COR-L47 (cell line): ENCODE data around the gene MTUS2.
"Not testable (repeated sequence)": the region's sequence is repeated elsewhere in the genome, so short reads cannot be mapped to it uniquely, and the experiment has no call there.

Experiments
- DNase-seq: peaks from one replicate; lab custom pipeline; 2025; lab: John Stamatoyannopoulos, UW

MTUS2 gene

DNA sequence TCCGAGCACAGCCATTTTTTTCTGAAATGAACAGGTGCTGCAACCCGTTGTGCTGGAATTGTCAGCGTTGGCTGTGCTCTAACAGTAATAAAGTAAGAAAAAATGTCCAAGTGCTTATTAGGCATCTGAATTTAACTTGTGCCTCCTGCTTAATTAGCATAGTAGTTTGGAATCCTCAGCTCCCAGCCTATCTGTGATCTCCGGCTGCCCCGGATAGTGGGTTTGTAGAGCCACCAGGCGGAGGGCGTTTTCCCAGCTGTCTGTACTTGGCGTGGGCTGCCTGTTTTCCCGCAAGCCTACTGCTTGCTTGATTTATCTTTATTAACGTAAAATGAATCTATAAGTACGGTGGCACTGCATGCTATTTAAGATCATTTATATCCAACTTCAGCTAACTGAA is 137.9 kb downstream of the MTUS2 start:
- DNase-seq, result no peak

DNA sequence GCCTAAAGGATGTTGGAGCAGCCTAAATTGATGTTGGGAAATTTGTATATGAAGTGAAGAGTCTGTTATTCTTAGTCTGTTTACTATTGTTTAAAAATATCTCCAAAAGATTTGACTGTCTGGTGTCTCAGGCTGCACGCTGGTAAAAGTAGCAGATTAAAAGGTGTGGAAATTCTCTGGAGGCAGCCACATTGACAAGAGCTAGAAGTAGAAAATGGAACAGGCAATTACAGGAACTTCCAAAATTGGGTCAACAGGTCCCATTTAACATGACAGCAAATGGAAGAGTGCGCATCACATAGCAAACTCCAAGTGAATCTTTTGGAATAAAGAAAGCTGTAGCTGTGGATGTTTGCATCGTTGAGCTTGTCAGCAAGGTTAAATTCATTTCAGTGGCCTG is 138.3 kb downstream of the MTUS2 start:
- DNase-seq, result no peak

- no peak for DNase-seq
Measured at GRCh38 chr13:28964052-28964451, 143.9 kb downstream of the MTUS2 start.

DNA sequence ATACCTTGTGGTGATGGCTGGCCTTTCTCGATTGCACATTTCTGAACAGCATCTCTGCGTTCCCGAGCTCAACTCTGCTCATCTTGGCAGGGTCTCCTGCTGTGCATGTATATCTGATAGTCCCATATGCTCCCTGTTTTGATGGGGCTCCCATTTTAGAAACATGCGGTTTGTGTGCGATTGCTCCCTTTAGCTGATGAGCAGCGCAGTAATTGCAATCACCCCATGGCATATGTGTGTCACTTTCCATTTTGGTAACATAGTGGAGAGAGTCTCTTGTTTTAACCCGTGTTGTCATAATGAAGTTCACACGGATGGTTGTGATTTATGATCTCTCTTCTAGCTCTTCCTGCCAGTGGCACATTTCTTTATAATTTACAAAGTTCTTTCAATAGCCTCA is 144.7 kb downstream of the MTUS2 start:
- no peak for DNase-seq

GRCh38 chr13:28967029-28967915 is 147.1 kb downstream of the MTUS2 start:
- no peak for DNase-seq

GRCh38 chr13:28976195-28976594 is 156.1 kb downstream of the MTUS2 start:
- no peak for DNase-seq

DNA sequence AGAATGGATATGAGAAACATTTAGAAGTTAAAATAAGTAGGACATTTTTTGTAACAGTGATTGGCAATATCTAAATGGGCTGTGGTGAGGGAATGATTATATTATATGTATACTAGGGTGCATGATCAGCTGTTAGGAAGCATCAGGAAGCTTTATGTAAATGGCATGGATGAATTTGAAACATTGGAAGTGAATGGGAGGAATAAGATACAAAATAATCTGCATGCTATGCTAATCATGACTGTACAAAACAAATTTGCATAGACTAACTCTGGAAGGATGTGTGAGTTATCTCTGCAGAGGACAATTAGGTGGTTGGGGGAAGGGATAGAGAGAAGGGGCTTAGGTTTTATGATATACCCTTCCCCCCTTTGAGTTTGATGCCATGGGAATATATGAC is 156.5 kb downstream of the MTUS2 start:
- no peak for DNase-seq

GRCh38 chr13:28978574-28978973 is 158.4 kb downstream of the MTUS2 start:
- no peak for DNase-seq

- no peak for DNase-seq
Measured at GRCh38 chr13:28981530-28981929, 161.4 kb downstream of the MTUS2 start.

DNA sequence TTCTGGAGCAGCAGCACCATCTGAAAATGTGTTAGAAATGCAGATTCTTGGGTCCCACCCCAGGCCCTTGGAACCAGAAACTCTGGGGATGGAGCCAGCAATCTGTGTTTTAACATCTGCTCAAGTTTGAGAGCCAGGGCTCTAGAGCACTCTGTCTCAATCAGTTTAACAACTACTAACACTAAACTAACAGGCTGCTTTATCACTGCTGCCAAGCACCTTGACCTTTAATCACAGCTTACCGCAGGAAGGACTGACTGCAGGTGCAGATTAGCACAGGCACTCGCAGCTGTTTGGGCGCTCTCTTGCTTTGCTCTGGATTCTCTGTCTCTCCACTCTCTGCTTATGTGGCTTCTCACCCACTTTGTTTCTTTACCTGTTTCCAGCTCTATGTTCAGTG is 163.5 kb downstream of the MTUS2 start:
- no peak for DNase-seq

DNA sequence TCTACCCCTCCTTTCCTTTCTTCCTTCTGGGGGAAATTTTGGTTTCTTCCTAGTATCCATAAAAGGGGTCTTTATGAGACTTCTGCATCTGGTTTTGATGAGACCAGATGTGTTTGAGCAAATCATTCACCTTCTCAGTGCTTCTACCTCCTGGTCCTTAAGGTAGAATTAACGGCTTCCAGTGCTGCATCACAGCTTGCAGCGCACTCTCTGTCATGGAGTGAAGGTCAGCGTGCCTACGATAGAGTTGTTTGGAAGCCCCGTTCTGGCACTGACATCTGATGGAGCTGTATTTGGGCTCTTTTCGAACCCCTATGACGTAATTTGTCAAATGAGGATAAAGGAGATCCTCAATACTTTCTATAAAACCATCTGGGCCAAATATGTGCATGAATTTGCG is 164.2 kb downstream of the MTUS2 start:
- DNase-seq, result no peak

- no peak for DNase-seq
Measured at GRCh38 chr13:28984825-28985224, 164.7 kb downstream of the MTUS2 start.

DNA sequence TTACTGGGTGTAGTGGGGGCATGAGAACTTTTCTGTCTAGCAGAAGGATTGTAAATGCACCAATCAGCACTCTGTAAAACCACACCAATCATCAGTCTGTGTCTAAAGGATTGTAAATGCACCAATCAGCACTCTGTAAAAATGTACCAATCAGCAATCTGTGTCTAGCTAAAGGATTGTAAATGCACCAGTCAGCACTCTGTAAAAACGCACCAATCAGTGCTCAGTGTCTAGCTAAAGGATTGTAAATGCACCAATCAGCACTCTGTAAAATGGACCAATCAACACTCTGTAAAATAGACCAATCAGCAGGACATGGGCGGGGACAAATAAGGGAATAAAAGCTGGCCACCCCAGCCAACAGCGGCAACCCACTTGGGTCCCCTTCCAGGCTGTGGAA is 170.2 kb downstream of the MTUS2 start:
- DNase-seq, result not testable (repeated sequence)

- no peak for DNase-seq
Measured at GRCh38 chr13:28991764-28992163, 171.6 kb downstream of the MTUS2 start.

- DNase-seq, result no peak
Measured at GRCh38 chr13:29000826-29001225, 180.7 kb downstream of the MTUS2 start.

GRCh38 chr13:29005035-29005762 is 185.1 kb downstream of the MTUS2 start:
- DNase-seq, result no peak

DNA sequence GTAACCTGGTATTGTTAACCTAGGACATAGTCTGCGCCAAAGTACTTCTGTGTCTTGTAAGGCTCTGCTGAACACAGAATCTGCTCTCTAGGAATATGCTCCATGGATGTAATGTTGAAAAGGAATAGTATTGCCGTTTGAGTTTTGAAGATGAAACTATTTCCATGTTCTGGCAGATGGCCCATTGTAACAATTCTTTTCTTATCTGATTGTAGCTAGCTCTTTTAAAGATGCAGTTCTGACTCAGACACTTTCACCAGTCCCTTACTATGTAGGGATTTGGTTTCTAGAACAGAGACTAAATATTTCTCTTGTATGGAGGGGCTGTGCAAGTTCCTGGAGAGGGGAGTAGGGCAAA is 185.6 kb downstream of the MTUS2 start:
- no peak for DNase-seq

DNA sequence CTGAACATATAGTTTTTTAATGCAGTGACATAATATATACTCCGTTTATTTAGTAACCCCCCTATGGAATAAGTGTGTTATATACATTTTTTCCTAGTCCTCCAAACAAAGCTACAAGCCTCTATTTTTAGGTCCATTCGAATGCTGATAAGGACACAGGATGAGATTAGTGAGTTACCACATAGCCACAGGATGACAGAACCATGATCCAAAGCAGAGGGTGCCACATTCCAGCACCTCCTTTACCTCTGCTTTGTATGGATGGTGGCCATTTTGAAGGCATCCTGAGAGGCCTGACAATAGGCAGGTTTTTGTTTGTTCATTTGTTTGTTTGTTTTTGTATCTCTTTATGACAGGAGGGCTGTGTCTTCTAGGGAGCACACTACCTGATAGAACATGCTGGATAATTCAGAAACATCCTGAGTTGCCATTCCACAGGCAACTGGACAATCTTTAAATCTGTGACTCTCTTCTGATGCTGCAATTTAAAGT is 186.3 kb downstream of the MTUS2 start:
- no peak for DNase-seq

- no peak for DNase-seq
Measured at GRCh38 chr13:29008296-29008695, 188.2 kb downstream of the MTUS2 start.

DNA sequence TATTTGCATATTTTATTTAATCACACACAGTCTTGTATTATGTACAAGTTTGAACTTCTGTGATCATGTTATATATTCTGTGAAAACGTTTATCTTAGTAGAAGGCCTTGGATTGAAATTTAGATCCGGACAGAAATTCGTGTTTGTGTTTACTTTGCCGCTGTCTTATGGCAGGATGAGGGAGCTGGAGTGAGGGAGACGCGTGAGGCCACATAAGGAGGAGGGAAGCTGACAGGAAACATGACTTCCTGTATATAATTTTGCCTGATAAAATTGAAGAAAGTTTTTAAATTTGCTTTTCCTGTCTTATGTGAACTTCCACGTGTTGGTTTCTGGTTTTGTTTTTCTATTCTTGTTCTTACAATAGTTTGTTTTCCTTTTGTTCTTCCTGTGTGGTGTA is 200.2 kb downstream of the MTUS2 start:
- DNase-seq, result no peak

GRCh38 chr13:29021311-29021710 is 201.2 kb downstream of the MTUS2 start:
- no peak for DNase-seq

DNA sequence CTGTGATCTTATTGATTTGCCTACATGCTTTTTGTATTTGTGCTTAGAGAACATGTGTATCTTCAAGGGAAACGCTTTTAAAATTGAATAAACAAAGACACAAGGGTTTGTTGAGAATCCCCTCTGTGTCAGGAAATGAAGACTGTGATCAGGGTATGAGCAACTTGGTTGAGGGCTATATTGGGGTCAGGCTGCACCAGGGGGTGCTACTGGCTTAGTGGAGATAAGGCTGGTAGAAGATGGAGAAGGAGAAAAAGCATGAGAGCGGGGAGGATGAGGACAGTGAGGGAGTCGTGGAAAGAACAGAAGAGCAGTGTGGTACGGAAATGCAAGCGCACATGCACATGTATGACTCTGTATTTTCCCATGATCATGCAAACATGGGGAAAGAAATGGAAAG is 201.6 kb downstream of the MTUS2 start:
- no peak for DNase-seq

- DNase-seq, result no peak
Measured at GRCh38 chr13:29022410-29022809, 202.3 kb downstream of the MTUS2 start.
